Activated T-helper 1 cell treated with Interleukin-2 at 50 U/mL for 16 hours (primary cell): ENCODE data around the gene SRRM1.
"Not testable (repeated sequence)": the region's sequence is repeated elsewhere in the genome, so short reads cannot be mapped to it uniquely, and the experiment has no call there.

Experiments used
- DNase-seq: peaks from one replicate; pipeline ENCODE4 v3.0.0-alpha.2; 2020; ENCODE audit warnings: low read depth

The SRRM1 gene

GRCh38 chr1:24694380-24694843 lies 51.3 kb downstream of the SRRM1 start:
- DNase-seq, result no peak

DNA sequence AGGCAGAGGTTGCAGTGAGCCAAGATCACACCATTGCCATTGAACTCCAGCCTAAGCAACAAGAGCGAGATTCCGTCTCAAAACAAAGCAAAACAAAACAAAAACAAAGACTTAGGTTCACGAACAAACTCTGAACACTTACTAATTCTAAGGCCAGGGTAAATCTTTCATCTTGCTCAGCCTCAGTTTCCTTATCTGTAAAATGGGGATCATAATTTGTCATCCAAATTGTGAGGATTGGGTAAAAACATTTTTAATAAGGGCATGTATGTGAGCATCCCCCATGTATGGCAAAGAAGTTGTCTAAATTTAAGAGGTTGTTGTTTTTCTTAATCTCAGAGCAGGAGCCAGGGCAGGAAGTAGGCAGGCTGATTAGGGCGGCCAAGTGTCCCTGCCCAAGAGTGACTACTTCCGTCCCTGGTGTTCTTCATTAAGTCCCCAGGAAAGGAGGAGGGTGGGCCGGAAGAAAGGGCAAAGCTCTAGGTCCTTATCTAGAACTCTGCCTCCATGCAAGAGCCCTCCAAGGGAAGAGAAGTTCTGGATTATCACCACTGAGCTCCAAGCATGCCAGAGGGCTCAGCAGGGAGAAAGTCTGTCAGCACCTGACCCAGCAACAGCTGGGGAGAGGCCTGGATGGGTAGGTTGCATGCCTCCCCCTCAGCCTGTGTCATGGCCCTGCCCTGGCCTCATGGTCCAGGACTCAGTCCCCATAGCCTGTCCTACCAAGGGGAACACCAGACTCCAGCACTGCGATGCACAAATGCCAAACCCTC lies 52.3 kb downstream of the SRRM1 start:
- DNase-seq, result no peak

GRCh38 chr1:24696041-24696755 lies 53.1 kb downstream of the SRRM1 start:
- DNase-seq, result no peak

DNA sequence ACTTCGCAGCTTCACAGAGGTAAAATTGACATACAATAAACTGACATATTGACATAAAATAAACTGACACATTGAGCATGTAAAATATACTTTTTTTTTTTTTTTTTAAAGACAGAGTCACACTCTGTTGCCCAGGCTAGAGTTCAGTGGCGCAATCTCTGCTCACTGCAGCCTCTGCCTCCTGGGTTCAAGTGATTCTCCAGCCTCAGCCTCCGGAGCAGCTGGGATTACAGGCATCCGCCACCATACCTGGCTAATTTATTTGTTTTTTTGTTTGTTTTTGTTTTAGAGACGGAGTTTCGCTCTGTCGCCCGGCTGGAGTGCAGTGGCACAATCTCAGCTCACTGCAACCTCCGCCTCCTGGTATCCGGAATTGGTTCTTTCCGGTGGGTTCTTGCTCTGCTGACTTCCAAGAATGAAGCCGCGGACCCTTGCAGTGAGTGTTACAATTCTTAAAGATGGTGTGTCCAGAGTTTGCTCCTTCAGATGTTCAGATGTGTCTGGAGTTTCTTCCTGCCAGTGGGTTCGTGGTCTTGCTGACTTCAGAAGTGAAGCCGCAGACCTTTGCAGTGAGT lies 53.7 kb downstream of the SRRM1 start:
- DNase-seq, result no peak

DNA sequence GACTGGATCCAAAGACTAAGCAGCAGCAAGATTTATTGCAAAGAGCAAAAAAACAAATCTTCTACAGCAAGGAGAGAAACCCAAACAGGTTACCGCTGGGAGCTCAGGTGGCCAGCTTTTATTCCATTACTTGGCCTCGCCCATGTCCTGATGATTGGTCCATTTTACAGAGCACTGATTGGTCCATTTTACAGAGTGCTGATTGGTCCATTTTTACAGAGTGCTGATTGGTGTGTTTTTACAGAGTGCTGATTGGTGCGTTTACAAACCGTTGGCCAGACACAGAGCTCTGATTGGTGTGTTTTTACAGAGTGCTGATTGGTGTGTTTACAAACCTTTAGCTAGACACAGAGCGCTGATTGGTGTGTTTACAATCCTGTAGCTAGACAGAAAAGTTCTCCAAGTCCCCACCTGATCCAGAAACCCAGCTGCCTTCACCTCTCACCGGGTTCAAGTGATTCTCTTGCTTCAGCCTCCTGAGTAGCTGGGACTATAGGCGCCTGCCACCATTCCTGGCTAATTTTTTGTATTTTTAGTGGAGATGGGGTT lies 54.4 kb downstream of the SRRM1 start:
- not testable (repeated sequence) for DNase-seq

DNA sequence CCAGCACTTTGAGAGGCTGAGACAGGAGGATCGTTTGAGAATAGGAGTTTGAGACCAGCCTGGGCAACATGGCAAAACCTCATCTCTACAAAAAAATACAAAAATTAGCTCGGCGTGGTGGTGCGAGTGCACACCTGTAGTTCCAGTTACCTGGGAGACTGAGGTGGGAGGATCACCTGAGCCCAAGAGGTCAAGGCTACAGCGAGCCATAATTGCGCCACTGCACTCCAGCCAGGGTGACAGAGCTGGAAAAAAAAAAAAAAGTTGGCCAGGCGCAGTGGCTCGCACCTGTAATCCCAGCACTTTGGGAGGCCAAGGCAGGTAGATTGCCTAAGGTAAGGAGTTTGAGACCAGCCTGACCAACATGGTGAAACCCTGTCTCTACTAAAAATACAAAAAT lies 55.2 kb downstream of the SRRM1 start:
- not testable (repeated sequence) for DNase-seq

GRCh38 chr1:24699628-24700027 lies 56.5 kb downstream of the SRRM1 start:
- no peak for DNase-seq

DNA sequence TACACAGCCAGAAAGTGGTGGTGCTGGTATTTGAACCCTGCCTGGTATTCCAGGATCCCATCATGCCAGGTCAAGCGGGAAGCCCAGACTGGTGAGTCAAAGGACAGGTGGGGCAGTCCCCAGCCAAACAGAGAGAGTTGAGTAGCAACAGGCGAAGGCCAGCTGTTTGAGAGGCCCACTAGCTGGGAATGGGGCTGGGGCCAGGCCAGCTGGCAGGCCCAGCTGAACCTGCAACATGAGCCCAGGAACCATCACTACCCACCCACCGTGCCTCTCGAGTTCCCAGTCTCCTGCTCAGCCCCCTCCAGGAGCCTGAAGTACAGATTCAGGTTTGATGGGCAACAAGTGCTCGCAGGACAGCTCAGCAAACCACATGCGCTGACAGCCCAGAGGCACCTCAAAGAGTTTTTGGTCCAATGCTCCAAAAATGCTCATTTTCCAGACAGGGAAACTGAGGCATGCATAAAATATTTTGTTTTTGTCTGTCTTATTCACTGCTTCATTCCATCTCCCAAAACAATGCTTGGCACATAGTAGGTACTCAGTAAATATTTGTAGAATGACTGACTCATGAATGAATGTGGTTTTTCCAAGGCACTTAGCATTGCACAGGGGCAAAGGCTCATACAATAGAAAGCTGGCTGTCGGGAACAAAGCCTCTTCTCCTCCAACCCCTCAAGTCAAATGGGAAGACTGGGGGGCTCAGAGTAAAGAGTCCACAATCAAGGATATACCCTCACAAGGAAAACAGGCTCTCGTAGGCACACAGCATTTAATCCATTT lies 59.6 kb downstream of the SRRM1 start:
- DNase-seq, result no peak

DNA sequence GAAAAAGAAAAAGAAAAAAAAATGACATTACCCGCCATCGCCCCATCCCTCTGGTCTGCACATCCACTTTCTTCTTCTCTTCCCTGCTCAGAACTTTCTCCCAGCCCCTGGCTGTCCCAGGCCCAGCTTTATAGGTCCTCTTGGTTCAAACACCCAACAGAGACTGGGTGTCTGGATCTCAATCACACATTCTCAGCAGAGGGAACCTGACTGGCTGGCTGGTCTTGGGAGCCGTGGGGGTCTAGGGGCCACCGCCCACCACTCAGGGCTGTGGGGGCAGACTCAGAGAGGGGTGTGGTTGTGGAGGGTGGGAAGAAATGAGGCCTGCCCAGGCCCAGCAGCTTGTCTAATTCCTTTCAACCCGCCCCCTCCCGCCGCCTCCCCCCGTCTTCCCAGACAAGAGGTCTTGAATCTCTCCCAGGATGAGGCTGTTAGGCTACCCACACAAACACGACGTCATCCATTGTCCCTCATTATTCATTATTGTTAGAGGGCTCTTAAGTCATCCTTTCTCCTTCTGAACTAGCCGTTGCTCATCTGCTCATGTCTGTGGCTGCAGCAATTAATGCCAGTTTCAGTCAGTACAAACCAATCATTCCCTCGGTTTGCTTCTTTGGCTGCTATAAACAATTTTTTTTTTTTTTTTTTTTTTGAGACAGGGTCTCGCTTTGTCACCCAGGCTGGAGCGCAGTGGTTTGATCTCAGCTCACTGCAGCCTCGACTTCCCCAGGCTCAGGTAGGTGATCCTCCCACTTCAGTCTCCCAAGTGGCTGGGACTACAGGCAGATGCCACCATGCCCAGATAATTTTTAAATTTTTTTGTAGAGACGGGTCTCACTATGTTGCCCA lies 61.5 kb downstream of the SRRM1 start:
- no peak for DNase-seq

GRCh38 chr1:24705260-24706073 lies 62.4 kb downstream of the SRRM1 start:
- no peak for DNase-seq

DNA sequence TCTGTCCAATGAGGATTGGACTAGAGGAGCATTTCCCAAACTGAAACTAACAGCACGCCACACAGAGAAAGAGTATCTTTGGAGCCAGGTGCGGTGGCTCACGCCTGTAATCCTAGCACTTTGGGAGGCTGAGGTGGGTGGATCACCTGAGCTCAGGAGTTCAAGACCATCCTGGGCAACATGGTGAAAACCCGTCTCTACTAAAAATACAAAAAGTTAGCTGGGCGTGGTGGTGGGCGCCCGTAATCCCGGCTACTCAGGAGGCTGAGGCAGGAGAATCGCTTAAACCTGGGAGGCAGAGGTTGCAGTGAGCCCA lies 62.9 kb downstream of the SRRM1 start:
- not testable (repeated sequence) for DNase-seq

DNA sequence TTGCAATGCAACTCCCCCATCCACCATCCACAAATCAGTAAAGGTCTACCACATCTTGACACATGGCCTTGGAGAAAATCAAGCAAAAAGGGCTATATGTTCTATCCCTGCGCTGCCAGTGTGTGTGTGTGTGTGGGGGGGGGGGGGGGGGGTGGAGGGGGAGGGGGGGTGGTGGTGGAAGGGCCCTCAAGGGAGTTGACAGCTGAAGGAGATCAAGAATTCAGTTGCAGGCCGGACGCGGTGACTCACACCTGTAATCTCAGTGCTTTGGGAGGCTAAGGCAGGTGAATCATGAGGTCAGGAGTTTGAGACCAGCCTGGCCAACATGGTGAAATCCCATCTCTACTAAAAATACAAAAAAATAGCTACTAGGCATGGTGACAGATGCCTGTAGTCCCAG lies 64.6 kb downstream of the SRRM1 start:
- no peak for DNase-seq

DNA sequence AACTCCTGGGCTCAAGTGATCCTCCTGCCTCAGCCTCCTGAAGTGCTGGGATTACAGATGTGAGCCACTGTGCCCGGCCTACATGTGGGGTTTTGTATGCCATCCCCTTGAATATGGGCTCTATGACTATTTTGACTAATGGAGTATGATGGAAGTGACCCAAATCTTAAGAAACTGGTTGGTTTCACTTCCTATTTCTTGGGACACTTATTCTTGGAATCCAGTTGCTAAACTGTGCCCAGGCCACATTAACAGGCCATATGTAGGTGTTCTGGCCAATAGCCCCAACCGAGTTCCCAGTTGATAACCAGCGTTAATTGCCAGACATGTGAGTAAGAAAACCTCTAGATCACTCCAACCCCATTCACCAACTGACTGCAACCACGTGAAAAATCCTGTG lies 65.8 kb downstream of the SRRM1 start:
- DNase-seq, result no peak

DNA sequence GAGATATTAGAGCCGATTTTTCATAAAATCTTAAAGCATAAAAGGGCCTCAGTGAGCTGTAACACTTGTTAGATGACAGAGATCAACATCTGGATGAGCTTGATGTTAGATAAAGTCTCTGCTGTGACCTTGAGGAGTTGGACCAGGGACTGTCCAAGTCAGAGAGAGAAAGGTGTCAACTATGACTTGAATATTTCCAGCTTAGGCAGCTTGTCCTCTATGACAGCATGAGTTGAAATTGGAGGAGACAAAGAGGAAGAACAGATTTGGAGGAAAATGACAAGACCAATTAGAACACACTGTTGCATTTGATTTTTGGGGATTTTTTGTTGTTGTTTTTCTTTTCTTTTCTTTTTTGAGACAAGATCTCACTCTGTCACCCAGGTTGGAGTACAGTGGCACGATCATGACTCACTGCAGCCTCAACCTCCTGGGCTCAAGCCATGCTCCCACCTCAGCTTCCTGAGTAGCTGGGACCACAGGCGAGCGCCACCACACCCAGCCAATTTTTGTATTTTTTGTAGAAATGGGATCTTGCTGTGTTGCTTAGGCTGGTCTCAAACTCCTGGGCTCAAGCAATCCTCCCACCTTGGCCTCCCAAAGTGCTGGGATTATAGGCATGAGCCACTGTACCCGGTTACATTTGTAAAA lies 66.8 kb downstream of the SRRM1 start:
- no peak for DNase-seq

DNA sequence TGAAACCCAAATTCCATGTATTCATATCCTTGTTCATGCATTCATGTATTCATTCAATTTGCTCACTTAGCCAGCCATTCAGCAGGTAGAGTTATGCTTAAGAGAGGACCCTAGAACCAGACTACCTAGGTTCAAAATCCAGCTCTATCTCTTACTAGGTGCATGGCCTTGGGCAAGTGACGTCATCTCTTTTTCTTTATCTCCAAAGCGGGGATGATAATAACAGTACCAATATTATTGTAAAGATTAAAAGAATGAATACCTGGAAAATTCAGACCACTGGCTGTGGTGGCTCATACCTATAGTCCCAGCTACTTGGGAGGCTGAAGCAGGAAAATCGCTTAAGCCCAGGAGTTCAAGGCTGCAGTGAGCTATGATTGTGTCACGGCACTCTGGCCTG lies 68.2 kb downstream of the SRRM1 start:
- DNase-seq, result no peak

DNA sequence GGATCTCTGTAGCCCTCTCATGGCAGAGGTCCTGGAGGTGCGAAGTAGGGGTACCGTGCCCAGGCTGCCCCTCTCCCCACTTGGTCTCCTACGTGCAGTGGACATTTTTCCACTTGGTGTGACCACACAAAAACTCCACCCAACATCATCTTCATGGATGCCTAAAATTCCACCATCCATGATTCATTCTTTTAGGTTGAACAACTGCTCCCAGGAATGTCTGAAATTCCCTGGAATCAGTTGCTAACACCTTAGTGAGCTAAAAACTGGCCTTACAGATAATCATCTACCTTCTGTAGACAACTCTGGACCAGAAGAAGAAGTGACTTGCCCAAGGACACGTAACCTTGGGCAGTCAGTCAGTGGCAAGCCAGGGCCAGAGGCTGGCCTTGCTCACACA lies 70.1 kb downstream of the SRRM1 start:
- DNase-seq, result no peak

DNA sequence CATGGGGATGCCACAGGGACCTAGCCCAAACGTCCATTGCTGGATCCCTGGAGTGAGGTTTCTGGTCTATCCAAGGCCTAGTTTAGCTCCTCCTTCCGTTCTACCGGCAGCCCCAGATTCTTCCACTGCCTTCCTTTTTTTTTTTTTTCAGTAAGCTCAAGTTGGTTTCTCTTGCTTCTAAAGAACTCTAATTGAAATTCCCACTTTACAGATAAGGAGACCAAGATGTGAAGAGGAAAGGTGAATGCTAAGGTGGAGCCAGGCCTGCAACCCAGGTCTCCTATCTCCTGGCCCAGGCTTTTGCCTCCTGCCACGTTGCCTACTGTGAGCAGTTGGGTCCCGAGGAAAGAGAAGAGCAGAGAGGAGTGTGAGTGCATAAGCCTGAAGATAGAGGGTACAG lies 70.6 kb downstream of the SRRM1 start:
- DNase-seq, result no peak

DNA sequence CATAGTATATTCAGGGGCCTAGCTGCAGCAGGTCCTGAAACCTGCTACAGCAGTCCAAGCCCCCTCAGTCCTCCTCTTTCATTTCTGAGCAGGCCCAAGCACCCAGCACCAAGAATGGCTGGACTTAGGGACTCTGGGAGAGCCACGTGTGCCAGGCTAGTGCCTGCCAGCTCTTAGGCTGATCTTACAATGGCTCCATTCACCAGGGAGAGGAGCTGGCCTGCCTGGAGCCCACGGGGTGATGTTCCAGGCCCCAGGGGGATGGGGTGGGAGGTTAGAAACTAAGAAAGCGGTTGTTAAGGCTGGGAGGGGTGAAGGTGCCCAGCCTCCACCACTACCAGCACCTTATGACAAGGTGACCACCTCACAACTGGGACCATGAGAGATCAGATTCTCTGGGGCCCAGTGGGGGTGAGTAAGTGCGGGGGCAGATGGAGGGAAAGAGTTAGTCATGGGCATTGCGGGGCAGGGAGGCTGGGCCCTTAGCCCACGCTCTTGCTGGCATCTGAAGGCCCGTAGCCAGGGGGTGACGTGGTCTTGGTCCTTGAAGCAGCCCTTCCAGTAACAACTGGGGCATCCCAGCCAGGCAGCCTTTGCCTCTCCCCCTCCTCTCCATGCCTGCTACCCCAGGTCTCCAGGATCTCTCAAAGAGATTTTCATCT lies 71.9 kb downstream of the SRRM1 start:
- DNase-seq, result no peak

- no peak for DNase-seq
Observed at GRCh38 chr1:24715658-24716057, 72.6 kb downstream of the SRRM1 start.
